HG03460 (cell line): ENCODE measurements around the gene PSD2.
"Not testable (repeated sequence)": the region's sequence is repeated elsewhere in the genome, so short reads cannot be mapped to it uniquely, and the experiment has no call there.

Source experiments
- ATAC-seq: cut with Tn5 transposase; IDR thresholded peaks from one replicate; pipeline ENCODE4 v1.9.1; 2021; ENCODE audit not compliant: unreplicated experiment

Gene PSD2

GRCh38 chr5:139789116-139789844, 6.3 kb upstream of the PSD2 start:
- no peak for ATAC-seq

GRCh38 chr5:139789845-139790189, 5.8 kb upstream of the PSD2 start:
- no peak for ATAC-seq

- no peak for ATAC-seq
Observed at GRCh38 chr5:139792218-139792617, 3.4 kb upstream of the PSD2 start.

- ATAC-seq, result not testable (repeated sequence)
Observed at GRCh38 chr5:139792655-139793054, 3.0 kb upstream of the PSD2 start.

GRCh38 chr5:139794067-139794846, 1.4 kb upstream of the PSD2 start:
- no peak for ATAC-seq

GRCh38 chr5:139796061-139796806, 626 bp downstream of the PSD2 start:
- no peak for ATAC-seq

- ATAC-seq, result no peak
Observed at GRCh38 chr5:139797335-139797734, 1.7 kb downstream of the PSD2 start.

GRCh38 chr5:139797856-139798510, 2.4 kb downstream of the PSD2 start:
- no peak for ATAC-seq

GRCh38 chr5:139798883-139799282, 3.3 kb downstream of the PSD2 start:
- no peak for ATAC-seq

GRCh38 chr5:139799359-139799758, 3.8 kb downstream of the PSD2 start:
- no peak for ATAC-seq

- ATAC-seq, result no peak
Observed at GRCh38 chr5:139803978-139804377, 8.4 kb downstream of the PSD2 start.

GRCh38 chr5:139804800-139805397, 9.3 kb downstream of the PSD2 start:
- no peak for ATAC-seq

GRCh38 chr5:139805545-139805944, 9.9 kb downstream of the PSD2 start:
- ATAC-seq, result no peak

GRCh38 chr5:139806111-139806510, 10.5 kb downstream of the PSD2 start:
- ATAC-seq, result no peak

- no peak for ATAC-seq
Observed at GRCh38 chr5:139806726-139807646, 11.4 kb downstream of the PSD2 start.

- no peak for ATAC-seq
Observed at GRCh38 chr5:139807647-139808030, 12.0 kb downstream of the PSD2 start.

GRCh38 chr5:139808481-139809330, 13.1 kb downstream of the PSD2 start:
- ATAC-seq, result no peak

GRCh38 chr5:139809331-139809810, 13.8 kb downstream of the PSD2 start:
- ATAC-seq, result no peak
